CD14-positive monocyte (primary cell): ENCODE measurements around the gene RRN3. TPM values are rescaled to one million over a fixed set of nuclear protein-coding genes. Genes with fewer than 3 reads are reported as not detected.
A peak's percentile ranks its signal among the peaks of the same experiment; 100 is the strongest.
"Not testable (repeated sequence)": the region's sequence is repeated elsewhere in the genome, so short reads cannot be mapped to it uniquely, and the experiment has no call there.

Experiments
- DNase-seq, 3 donors: peaks; one replicate each; pipeline ENCODE4 v3.0.0-alpha.2; 2011 to 2022
- H2AFZ ChIP-seq: 2 replicates; pipeline ENCODE4 v1.6.0; 2012; ENCODE audit warnings: mild to moderate bottlenecking, low read depth, low read length, inconsistent platforms; ENCODE audit not compliant: insufficient read depth, poor library complexity, severe bottlenecking
- H3K27ac ChIP-seq, 2 donors: 1 replicate in 1 of 2; 2 replicates in 1 of 2; pipeline ENCODE4 v1.5.1; 2012 to 2013; ENCODE audit warnings: low read length in 2 of 2, control low read depth in 1 of 2, inconsistent platforms in 1 of 2, low read depth in 1 of 2, mild to moderate bottlenecking in 1 of 2
- H3K27me3 ChIP-seq, 2 donors: one replicate each; pipeline versions ENCODE4 v1.6.0 to v1.6.1; 2011 to 2013; ENCODE audit warnings: low read length in 2 of 2; ENCODE audit not compliant: control insufficient read depth in 2 of 2, insufficient read depth in 2 of 2
- H3K36me3 ChIP-seq, 2 donors: replicated peaks in 1 of 2; 1 replicate in 1 of 2; 2 replicates in 1 of 2; pipeline versions ENCODE4 v1.5.1 to v1.6.1; 2012 to 2013; ENCODE audit warnings: low read length in 2 of 2, control low read depth in 1 of 2, inconsistent platforms in 1 of 2, mild to moderate bottlenecking in 1 of 2; ENCODE audit not compliant: insufficient read depth in 2 of 2, control insufficient read depth in 1 of 2
- H3K4me1 ChIP-seq, 2 donors: 1 replicate in 1 of 2; 2 replicates in 1 of 2; pipeline versions ENCODE4 v1.5.1 to v1.6.1; 2012 to 2013; ENCODE audit warnings: low read length in 2 of 2, control low read depth in 1 of 2, inconsistent platforms in 1 of 2, mild to moderate bottlenecking in 1 of 2, moderate library complexity in 1 of 2; ENCODE audit not compliant: insufficient read depth in 2 of 2, control insufficient read depth in 1 of 2
- H3K4me2 ChIP-seq: replicated peaks from 2 replicates; pipeline ENCODE3; 2012; ENCODE audit warnings: low read length, moderate library complexity, mild to moderate bottlenecking; ENCODE audit not compliant: poor library complexity, severe bottlenecking; ENCODE audit errors: extremely low read depth
- H3K4me3 ChIP-seq, 3 experiments: fragments of 200-600 bp in 1 of 3; sonication (generic) in 1 of 3; replicated peaks in 1 of 3; 1 replicate in 2 of 3; 2 replicates in 1 of 3; pipeline ENCODE4 v1.5.1; 2011 to 2013; ENCODE audit warnings: low read length in 3 of 3, mild to moderate bottlenecking in 3 of 3, control low read depth in 2 of 3, low read depth in 2 of 3, inconsistent platforms in 1 of 3, moderate library complexity in 1 of 3
- H3K79me2 ChIP-seq: 2 replicates; pipeline ENCODE4 v1.6.0; 2012; ENCODE audit warnings: mild to moderate bottlenecking, control low read depth, inconsistent platforms, low read length, moderate library complexity; ENCODE audit not compliant: insufficient read depth
- H3K9ac ChIP-seq: 2 replicates; pipeline ENCODE4 v1.6.0; 2017; ENCODE audit warnings: low read length, mild to moderate bottlenecking; ENCODE audit not compliant: insufficient read depth, poor library complexity, severe bottlenecking
- H3K9me3 ChIP-seq, 2 donors: replicated peaks in 1 of 2; 1 replicate in 1 of 2; 2 replicates in 1 of 2; pipeline versions ENCODE4 v1.5.1 to v1.6.1; 2012 to 2013; ENCODE audit warnings: low read length in 2 of 2, control low read depth in 1 of 2; ENCODE audit not compliant: control insufficient read depth in 1 of 2, insufficient read depth in 1 of 2
- H4K20me1 ChIP-seq: 2 replicates; pipeline ENCODE4 v1.6.0; 2012; ENCODE audit warnings: mild to moderate bottlenecking, low read length, control low read depth, moderate library complexity; ENCODE audit not compliant: insufficient read depth
- H3K27ac Mint-ChIP-seq, 7 donors: one replicate each; pipeline ENCODE4 v1.8.0; 2020; ENCODE audit warnings: mild to moderate bottlenecking in 7 of 7, mixed read lengths in 7 of 7, moderate library complexity in 6 of 7, inconsistent platforms in 2 of 7
- H3K27me3 Mint-ChIP-seq, 3 donors: one replicate each; pipeline ENCODE4 v1.8.0; 2021 to 2022; ENCODE audit warnings: low read depth in 3 of 3, mild to moderate bottlenecking in 3 of 3, mixed read lengths in 3 of 3, moderate library complexity in 3 of 3, inconsistent platforms in 1 of 3
- H3K36me3 Mint-ChIP-seq, 2 donors: one replicate each; pipeline ENCODE4 v1.8.0; 2020; ENCODE audit warnings: mixed read lengths in 2 of 2, inconsistent platforms in 1 of 2, mild to moderate bottlenecking in 1 of 2
- H3K4me1 Mint-ChIP-seq: one replicate; pipeline ENCODE4 v1.8.0; 2020; ENCODE audit warnings: mild to moderate bottlenecking, mixed read lengths
- H3K4me3 Mint-ChIP-seq, 2 donors: one replicate each; pipeline ENCODE4 v1.8.0; 2020; ENCODE audit warnings: mild to moderate bottlenecking in 2 of 2, mixed read lengths in 2 of 2, moderate library complexity in 1 of 2
- H3K9me3 Mint-ChIP-seq, 7 donors: one replicate each; pipeline ENCODE4 v1.8.0; 2020 to 2022; ENCODE audit warnings: mixed read lengths in 7 of 7, mild to moderate bottlenecking in 6 of 7, moderate library complexity in 6 of 7, inconsistent platforms in 2 of 7
- WGBS: methylation state at CpG from one replicate; pipeline ENCODE4 v1.1.5; 2013; ENCODE audit warnings: missing lambda C conversion rate; ENCODE audit not compliant: insufficient coverage; 5-methylcytosine and 5-hydroxymethylcytosine counted together
- intact Hi-C, 2 donors: fragments of 100-400 bp; cut with micrococcal nuclease; formaldehyde crosslinking; loops; one replicate each; pipeline versions ENCODE4 v1.15.0 to v1.15.1; 2023
- polyA plus RNA-seq, 3 donors: library from polyadenylated mRNA; depleted of rRNA in 1 of 3; unstranded in 2 of 3; stranded (reverse) in 1 of 3; fragments of 300-500 nt in 2 of 3; fragments of >200 nt in 1 of 3; fragmentation: Illumina TruSeq in 2 of 3; gene quantifications; 1 replicate in 2 of 3; 2 replicates in 1 of 3; pipeline ENCODE4 v1.2.3, GENCODE V29; 2012 to 2021

Gene RRN3
- polyA plus RNA-seq, 3 donors: 4.3 to 9.2 (median 9.1) TPM

GRCh38 chr16:15135483-15136360 is 41.6 kb upstream of the RRN3 start:
- H3K27ac ChIP-seq, H3K9ac ChIP-seq, H3K4me1 ChIP-seq, H3K36me3 Mint-ChIP-seq, DNase-seq, H3K9me3 Mint-ChIP-seq, H3K4me3 ChIP-seq, H3K79me2 ChIP-seq, H3K9me3 ChIP-seq, H3K4me2 ChIP-seq, H2AFZ ChIP-seq, H3K27me3 Mint-ChIP-seq, H3K36me3 ChIP-seq, H3K4me3 Mint-ChIP-seq, H4K20me1 ChIP-seq, H3K27me3 ChIP-seq, H3K4me1 Mint-ChIP-seq, H3K27ac Mint-ChIP-seq, intact Hi-C loops: not testable (repeated sequence)
- 97% methylated on average over 13 of the region's 50 CpGs for WGBS

DNA sequence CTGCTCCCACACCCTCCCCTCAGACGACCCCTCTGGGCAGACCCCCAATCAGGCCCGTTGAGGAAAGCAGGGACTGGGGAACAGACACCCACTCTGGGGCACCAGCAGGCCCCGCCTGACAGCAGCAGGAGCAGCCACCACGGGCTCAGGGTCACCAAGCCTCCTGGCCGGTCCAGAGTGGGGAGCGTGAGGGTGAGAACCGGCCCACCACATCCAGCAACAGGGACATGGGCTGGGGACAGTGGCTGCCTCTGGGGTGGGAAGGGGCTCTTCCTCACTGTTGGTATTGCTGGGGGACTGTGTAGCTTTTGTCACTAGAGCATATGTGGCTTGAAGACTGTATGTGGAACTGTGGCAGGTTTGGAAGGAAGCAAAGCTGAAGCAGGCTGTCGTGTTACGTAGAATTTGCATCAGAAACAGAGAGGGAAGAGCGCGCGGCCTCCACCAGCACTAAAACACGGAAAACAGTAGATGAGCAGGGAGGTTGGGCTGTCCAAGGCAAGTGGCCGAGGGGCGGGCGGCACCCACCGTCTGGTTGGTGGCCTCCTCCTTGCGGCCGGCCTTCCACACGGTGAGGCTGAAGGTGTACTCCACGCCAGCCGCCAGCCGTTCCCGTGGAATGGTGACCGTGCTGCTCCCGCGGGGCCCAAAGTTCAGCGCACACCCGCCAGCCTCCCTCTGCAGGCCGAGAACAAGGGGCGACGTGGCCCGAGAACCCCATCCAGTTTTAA is 40.8 kb upstream of the RRN3 start:
- H3K9ac ChIP-seq, H3K27me3 ChIP-seq, H3K36me3 ChIP-seq, H3K4me1 Mint-ChIP-seq, H3K9me3 ChIP-seq, H3K27ac ChIP-seq, H3K4me2 ChIP-seq, H4K20me1 ChIP-seq, H2AFZ ChIP-seq, H3K9me3 Mint-ChIP-seq, H3K4me3 ChIP-seq, H3K4me3 Mint-ChIP-seq, H3K4me1 ChIP-seq, intact Hi-C loops, H3K79me2 ChIP-seq, DNase-seq, H3K27me3 Mint-ChIP-seq: not testable (repeated sequence)
- peaks cover 5 to 11% of the 10 kb centered on the region in 2 donors for H3K36me3 Mint-ChIP-seq
- peak overlapping the region in 1 of 7 donors; percentile 27 for H3K27ac Mint-ChIP-seq
- WGBS: no CpG with 5 or more reads among the region's 33 CpGs

- peaks cover 6 to 18% of the 10 kb centered on the region in 2 donors for H3K36me3 Mint-ChIP-seq
- DNase-seq, H3K36me3 ChIP-seq, H3K79me2 ChIP-seq, H4K20me1 ChIP-seq, H3K9me3 ChIP-seq, H3K9ac ChIP-seq, H2AFZ ChIP-seq, H3K4me1 ChIP-seq, intact Hi-C loops, H3K27ac Mint-ChIP-seq, H3K4me1 Mint-ChIP-seq, H3K4me3 ChIP-seq, H3K27me3 Mint-ChIP-seq, H3K4me3 Mint-ChIP-seq, H3K4me2 ChIP-seq, H3K27me3 ChIP-seq, H3K9me3 Mint-ChIP-seq, H3K27ac ChIP-seq: not testable (repeated sequence)
- 95% methylated on average over 7 of the region's 31 CpGs for WGBS
These were observed 39.5 kb upstream of the RRN3 start for GRCh38 chr16:15133554-15133953.

GRCh38 chr16:15132719-15133428 is 38.8 kb upstream of the RRN3 start:
- H3K9me3 Mint-ChIP-seq, H3K79me2 ChIP-seq, H3K27me3 Mint-ChIP-seq, H3K27ac ChIP-seq, H3K9ac ChIP-seq, DNase-seq, H3K4me1 Mint-ChIP-seq, H3K27ac Mint-ChIP-seq, H4K20me1 ChIP-seq, H3K27me3 ChIP-seq, H3K4me3 Mint-ChIP-seq, H2AFZ ChIP-seq, H3K36me3 ChIP-seq, H3K4me2 ChIP-seq, intact Hi-C loops, H3K4me1 ChIP-seq, H3K9me3 ChIP-seq, H3K4me3 ChIP-seq: not testable (repeated sequence)
- WGBS: 93% methylated on average over 4 of the region's 41 CpGs
- H3K36me3 Mint-ChIP-seq: peaks cover 6 to 20% of the 10 kb centered on the region in 2 donors
